ENCODE measurements around the gene CYP51A1. TPM values are rescaled to one million over a fixed set of nuclear protein-coding genes. Genes with fewer than 3 reads are reported as not detected.

Gene CYP51A1
- total and polyA plus RNA-seq, 2 of the 13 experiments (the other 11 are each of a cell fraction or from before 2014, with no cell fraction given), result 15.4 to 260 TPM

- TF ChIP-seq POLR2AphosphoS5 (IDR thresholded peaks at IDR 0.05; ENCODE audit: low read depth, low read length) (no peak), REXO4 (CRISPR knock-in tag; IDR thresholded peaks at IDR 0.05; ENCODE audit: borderline replicate concordance) (no peak), ZBTB44 (CRISPR knock-in tag; IDR thresholded peaks at IDR 0.05) (no peak), ZNF513 (CRISPR knock-in tag; conservative IDR thresholded peaks at IDR 0.05) (no peak), ZNF780A (CRISPR knock-in tag; IDR thresholded peaks at IDR 0.05) (no peak), DMAP1 (CRISPR knock-in tag; IDR thresholded peaks at IDR 0.05) (peak; percentile 47; the same call in 1 of the 2 replicates), ZFP36L2 (CRISPR knock-in tag; IDR thresholded peaks at IDR 0.05) (no peak), ESRRA (CRISPR knock-in tag; IDR thresholded peaks at IDR 0.05; ENCODE audit: low read depth) (no peak), ZSCAN5A (CRISPR knock-in tag; IDR thresholded peaks at IDR 0.05; ENCODE audit: borderline replicate concordance) (no peak), IRF2 (CRISPR knock-in tag; IDR thresholded peaks at IDR 0.05) (peak; percentile 65; the same call in 1 of the 2 replicates), ELF1 (CRISPR knock-in tag; IDR thresholded peaks at IDR 0.05) (no peak; the same call in 1 of the 2 replicates), SNRNP70 (IDR thresholded peaks at IDR 0.05; ENCODE audit: low read depth, low read length) (no peak), CREB3 (CRISPR knock-in tag; IDR thresholded peaks at IDR 0.05) (no peak), FOXJ3 (CRISPR knock-in tag; IDR thresholded peaks at IDR 0.05; ENCODE audit: borderline replicate concordance) (0 out of 2 replicates have a peak, but pooled peaks have one; percentile 29), ZFP1 (CRISPR knock-in tag; IDR thresholded peaks at IDR 0.05) (no peak), CSRNP1 (CRISPR knock-in tag; IDR thresholded peaks at IDR 0.05) (no peak), RFXANK (CRISPR knock-in tag; IDR thresholded peaks at IDR 0.05) (no peak), MEIS2 (CRISPR knock-in tag; IDR thresholded peaks at IDR 0.05) (peak; percentile 57; the same call in 1 of the 2 replicates), GATAD1 (CRISPR knock-in tag; IDR thresholded peaks at IDR 0.05) (0 out of 2 replicates have a peak, but pooled peaks have one; percentile 26), ZFP41 (CRISPR knock-in tag; IDR thresholded peaks at IDR 0.05; ENCODE audit: borderline replicate concordance) (no peak), NFE2L1 (CRISPR knock-in tag; IDR thresholded peaks at IDR 0.05; ENCODE audit: borderline replicate concordance) (no peak), ZNF562 (CRISPR knock-in tag; IDR thresholded peaks at IDR 0.05; ENCODE audit: borderline replicate concordance) (no peak), TSC22D2 (CRISPR knock-in tag; IDR thresholded peaks at IDR 0.05; ENCODE audit: borderline replicate concordance) (0 out of 2 replicates have a peak, but pooled peaks have one; percentile 36)
These were observed 44.9 kb upstream of the CYP51A1 start, which contains the start of gene LRRD1 (continued) for GRCh38 chr7:92178928-92179924.

Measured in HepG2 (cell line).